Prostate gland (tissue), 2 donors: ENCODE results near the gene CDC73. TPM values are rescaled to one million over a fixed set of nuclear protein-coding genes. Genes with fewer than 3 reads are reported as not detected.
"Not testable (repeated sequence)": the region's sequence is repeated elsewhere in the genome, so short reads cannot be mapped to it uniquely, and the experiment has no call there.

Experiments used
- DNase-seq: peaks from one replicate; pipeline ENCODE4 v3.0.0-alpha.2; 2019; ENCODE audit warnings: low spot score
- H3K27ac ChIP-seq, 2 donors: fragments of 200-600 bp; sonication (generic); 2 replicates each; pipeline ENCODE4 v1.5.1; 2017 to 2019
- H3K27me3 ChIP-seq: fragments of 200-600 bp; sonication (generic); replicated peaks from 2 replicates; pipeline ENCODE4 v1.5.1; 2019; ENCODE audit not compliant: insufficient read depth
- H3K36me3 ChIP-seq, 2 donors: fragments of 200-600 bp; sonication (generic); 1 replicate in 1 of 2; 2 replicates in 1 of 2; pipeline versions ENCODE4 v1.5.1 to v1.8.1; 2017 to 2019
- H3K4me1 ChIP-seq: fragments of 200-600 bp; sonication (generic); replicated peaks from 2 replicates; pipeline ENCODE4 v1.5.1; 2019
- H3K4me3 ChIP-seq, 2 donors: fragments of 200-600 bp; sonication (generic); 2 replicates each; pipeline ENCODE4 v1.5.1; 2017 to 2019
- H3K9me3 ChIP-seq: fragments of 200-600 bp; sonication (generic); 2 replicates; pipeline ENCODE4 v1.5.1; 2017
- CTCF ChIP-seq, 4 experiments: fragments of 200-600 bp in 2 of 4; fragments of 450-650 bp in 2 of 4; sonication (generic) in 2 of 4; IDR thresholded peaks; 1 replicate in 3 of 4; 2 replicates in 1 of 4; pipeline ENCODE4 v1.5.1; 2016 to 2019; ENCODE audit warnings: antibody characterized with exemption in 4 of 4, mild to moderate bottlenecking in 2 of 4, moderate library complexity in 2 of 4
- POLR2A ChIP-seq: fragments of 450-650 bp; IDR thresholded peaks from one replicate; pipeline ENCODE4 v1.6.1; 2016; ENCODE audit warnings: antibody characterized with exemption, mild to moderate bottlenecking
- POLR2AphosphoS5 ChIP-seq: sonication (generic); formaldehyde crosslinking; IDR thresholded peaks from one replicate; pipeline ENCODE4 v1.6.1; 2017; ENCODE audit warnings: antibody characterized with exemption
- WGBS: methylation state at CpG from one replicate; pipeline ENCODE4 v1.1.5; 2018; 5-methylcytosine and 5-hydroxymethylcytosine counted together
- intact Hi-C: fragments of 100-400 bp; cut with DNase I; formaldehyde crosslinking; loops from one replicate; pipeline ENCODE4 v1.14.2; 2022
- total RNA-seq, 2 donors: library from RNA; depleted of rRNA; stranded (reverse); fragments of >200 nt; gene quantifications; one replicate each; pipeline ENCODE4 v1.1.0, GENCODE V29; 2016

The CDC73 gene
- total RNA-seq, 2 donors from 2014 or later = 36.2 to 48.0 TPM

DNA sequence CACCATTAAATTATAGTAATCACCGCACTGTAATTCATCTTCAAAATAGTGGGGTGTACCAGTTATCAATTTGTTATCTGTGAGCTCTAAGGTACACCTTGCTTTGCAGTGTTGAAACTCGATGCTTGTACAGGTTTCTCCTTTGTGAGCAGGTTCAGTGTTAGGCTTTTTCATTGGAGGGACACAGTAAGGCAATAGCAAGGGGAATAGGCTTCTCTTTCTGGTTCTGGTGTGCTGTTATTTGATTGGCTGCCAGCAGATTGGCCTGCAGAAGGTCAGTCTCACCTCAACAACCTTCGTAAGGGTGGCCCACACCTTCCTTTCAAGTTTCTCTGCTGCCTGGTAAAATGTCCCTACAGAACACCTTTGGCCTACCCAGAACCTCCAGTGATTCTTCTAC lies 140.8 kb downstream of the CDC73 start:
- Histone ChIP-seq H3K4me3 (no peak overlapping the region), H3K27ac (no peak overlapping the region), H3K4me1 (no peaks in the 10 kb centered on the region), H3K27me3 (no peaks in the 10 kb centered on the region), H3K9me3 (no peaks in the 10 kb centered on the region), H3K36me3 (no peaks in the 10 kb centered on the region)
- TF ChIP-seq POLR2A (no peak), CTCF (IDR thresholded peaks at IDR 0.05) (no peak), POLR2AphosphoS5 (no peak)
- 95% methylated on average over 3 of the region's 3 CpGs for WGBS
- intact Hi-C loops = no loop called here
- DNase-seq = no peak

GRCh38 chr1:193264313-193265065 lies 142.7 kb downstream of the CDC73 start:
- H3K27me3 ChIP-seq = no peaks in the 10 kb centered on the region
- TF ChIP-seq POLR2A = no peak
- TF ChIP-seq POLR2AphosphoS5 = no peak
- no peak for TF ChIP-seq CTCF (IDR thresholded peaks at IDR 0.05)
- no peak overlapping the region for H3K4me3 ChIP-seq
- intact Hi-C loops = no loop called here
- H3K27ac ChIP-seq = no peak overlapping the region
- H3K9me3 ChIP-seq = no peaks in the 10 kb centered on the region
- 76% methylated on average over 4 of the region's 4 CpGs for WGBS
- H3K36me3 ChIP-seq = no peaks in the 10 kb centered on the region
- no peak for DNase-seq
- no peaks in the 10 kb centered on the region for H3K4me1 ChIP-seq

DNA sequence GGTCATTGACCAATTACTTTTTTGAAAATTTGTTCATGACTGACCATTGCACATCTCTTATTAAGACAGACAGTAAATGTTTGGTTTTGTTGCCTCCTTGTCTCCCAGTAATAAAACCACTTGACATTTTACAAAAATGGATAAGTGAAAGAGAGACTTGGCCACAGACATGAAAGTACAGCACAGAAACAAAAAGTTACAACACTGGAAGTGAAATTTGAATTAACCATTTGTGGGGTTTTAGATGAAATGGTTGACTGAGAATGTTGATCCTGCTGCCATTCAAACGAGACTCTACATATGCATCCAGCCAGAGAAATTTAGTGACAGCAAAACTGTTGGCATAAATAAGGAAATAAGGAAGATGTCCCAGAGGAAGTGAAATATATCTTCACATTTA lies 143.9 kb downstream of the CDC73 start:
- TF ChIP-seq CTCF (IDR thresholded peaks at IDR 0.05) (no peak), POLR2A (no peak), POLR2AphosphoS5 (no peak)
- Histone ChIP-seq H3K4me3 (no peak overlapping the region), H3K27ac (no peak overlapping the region), H3K27me3 (no peaks in the 10 kb centered on the region), H3K36me3 (no peaks in the 10 kb centered on the region), H3K9me3 (no peaks in the 10 kb centered on the region), H3K4me1 (no peaks in the 10 kb centered on the region)
- no peak for DNase-seq
- intact Hi-C loops = no loop called here
- 96% methylated on average over 1 of the region's 1 CpG for WGBS

GRCh38 chr1:193266794-193267193 lies 145.0 kb downstream of the CDC73 start:
- 96% methylated on average over 7 of the region's 7 CpGs for WGBS
- H3K9me3 ChIP-seq, H3K27ac ChIP-seq, intact Hi-C loops, DNase-seq, H3K4me3 ChIP-seq, H3K36me3 ChIP-seq, H3K4me1 ChIP-seq, H3K27me3 ChIP-seq: not testable (repeated sequence)

DNA sequence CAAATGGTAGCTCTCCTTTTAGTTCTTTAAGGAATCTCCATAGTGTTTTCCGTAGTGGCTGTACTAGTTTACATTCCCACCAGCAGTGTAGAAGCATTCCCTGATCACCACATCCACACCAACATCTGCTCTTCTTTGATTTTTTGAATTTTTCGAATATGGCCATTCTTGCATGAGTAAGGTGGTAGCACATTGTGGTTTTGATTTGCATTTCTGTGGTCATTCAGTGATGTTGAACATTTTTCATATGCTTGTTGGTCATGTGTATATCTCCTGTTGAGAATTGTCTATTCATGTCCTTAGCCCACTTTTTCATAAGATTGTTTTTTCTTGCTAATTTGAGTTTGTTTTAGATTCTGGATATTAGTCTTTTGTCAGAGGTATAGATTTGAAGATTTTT lies 149.2 kb downstream of the CDC73 start:
- TF ChIP-seq POLR2AphosphoS5 = no peak
- no peak for TF ChIP-seq CTCF (IDR thresholded peaks at IDR 0.05)
- no peak for TF ChIP-seq POLR2A
- intact Hi-C loops = no loop called here
- no peak for DNase-seq
- no peaks in the 10 kb centered on the region for H3K36me3 ChIP-seq
- no peaks in the 10 kb centered on the region for H3K4me1 ChIP-seq
- no peaks in the 10 kb centered on the region for H3K9me3 ChIP-seq
- H3K4me3 ChIP-seq = no peak overlapping the region
- WGBS = 87% methylated on average over 2 of the region's 2 CpGs
- H3K27me3 ChIP-seq = no peaks in the 10 kb centered on the region
- no peak overlapping the region for H3K27ac ChIP-seq
